K562 (cell line): ENCODE measurements around the gene MOB3B.

ENCODE experiments used
- HNRNPUL1 ChIP-seq: fragments of 200-400 bp; formaldehyde crosslinking; IDR thresholded peaks from 2 replicates; pipeline ENCODE4 v1.6.1; 2017; ENCODE audit warnings: low read length
- ZBTB17 ChIP-seq: fragments of 450-650 bp; formaldehyde crosslinking; IDR thresholded peaks from 2 replicates; pipeline ENCODE4 v1.4.0; 2020; ENCODE audit warnings: mild to moderate bottlenecking
- ZNF24 ChIP-seq: fragments of 450-650 bp; IDR thresholded peaks from 2 replicates; pipeline ENCODE4 v1.6.1; 2016
- ZNF384 ChIP-seq: IDR thresholded peaks from 2 replicates; pipeline ENCODE4 v1.6.1; 2012; ENCODE audit warnings: low read depth, low read length, improper control_type of control experiment
- TF ChIP-seq, protein P1 (sequence below): fragments of 450-650 bp; IDR thresholded peaks from 2 replicates; pipeline ENCODE4 v1.6.1; 2016; ENCODE audit warnings: low read depth

DNA sequence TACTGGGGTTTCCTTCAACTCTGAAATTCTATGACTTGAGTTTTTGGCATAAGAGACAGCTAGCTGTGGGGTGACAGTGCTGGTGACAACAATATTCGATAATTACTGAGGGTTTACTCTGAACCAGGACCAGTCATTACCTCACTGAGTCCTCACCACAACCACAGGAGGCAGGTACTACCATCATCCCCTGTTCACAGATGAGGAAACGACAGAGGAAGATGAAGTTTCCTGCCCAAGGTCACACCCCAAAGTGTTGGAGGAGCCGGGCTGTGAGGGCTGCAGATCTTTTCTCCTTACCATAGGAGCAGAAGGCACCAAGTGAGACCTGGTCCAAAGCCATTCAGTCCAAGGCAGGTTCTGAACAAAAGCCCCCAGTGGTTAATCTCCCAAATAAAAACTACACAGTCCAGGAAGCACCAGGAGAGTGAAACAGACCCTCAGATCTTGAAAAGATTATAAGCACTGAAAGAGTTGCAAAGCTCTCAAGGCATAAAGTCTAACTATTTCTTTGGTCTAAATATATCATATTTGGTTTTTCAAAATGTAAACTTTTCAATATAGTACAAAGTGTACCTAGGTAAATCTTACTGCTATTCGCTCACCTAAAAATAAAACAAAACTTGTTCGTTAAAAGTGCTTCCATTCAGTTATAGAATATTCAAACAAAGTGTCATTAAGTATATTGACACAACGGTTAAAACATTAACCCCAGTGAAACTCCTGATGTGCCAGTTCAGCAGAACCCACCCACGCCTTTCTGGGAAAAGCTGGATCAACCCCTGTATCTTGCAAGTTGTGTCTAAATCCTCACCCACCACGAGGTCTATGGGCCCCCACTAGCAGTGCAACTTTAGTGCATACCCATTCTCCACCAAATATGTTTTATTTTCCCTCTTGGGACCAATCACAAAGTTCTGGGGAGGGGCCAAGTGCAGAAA, 150.0 kb downstream of the MOB3B start:
- TF ChIP-seq ZBTB17 (CRISPR knock-in tag) (no peak), ZNF384 (no peak), ZNF24 (no peak), HNRNPUL1 (no peak)
- TF ChIP-seq, protein P1, sequence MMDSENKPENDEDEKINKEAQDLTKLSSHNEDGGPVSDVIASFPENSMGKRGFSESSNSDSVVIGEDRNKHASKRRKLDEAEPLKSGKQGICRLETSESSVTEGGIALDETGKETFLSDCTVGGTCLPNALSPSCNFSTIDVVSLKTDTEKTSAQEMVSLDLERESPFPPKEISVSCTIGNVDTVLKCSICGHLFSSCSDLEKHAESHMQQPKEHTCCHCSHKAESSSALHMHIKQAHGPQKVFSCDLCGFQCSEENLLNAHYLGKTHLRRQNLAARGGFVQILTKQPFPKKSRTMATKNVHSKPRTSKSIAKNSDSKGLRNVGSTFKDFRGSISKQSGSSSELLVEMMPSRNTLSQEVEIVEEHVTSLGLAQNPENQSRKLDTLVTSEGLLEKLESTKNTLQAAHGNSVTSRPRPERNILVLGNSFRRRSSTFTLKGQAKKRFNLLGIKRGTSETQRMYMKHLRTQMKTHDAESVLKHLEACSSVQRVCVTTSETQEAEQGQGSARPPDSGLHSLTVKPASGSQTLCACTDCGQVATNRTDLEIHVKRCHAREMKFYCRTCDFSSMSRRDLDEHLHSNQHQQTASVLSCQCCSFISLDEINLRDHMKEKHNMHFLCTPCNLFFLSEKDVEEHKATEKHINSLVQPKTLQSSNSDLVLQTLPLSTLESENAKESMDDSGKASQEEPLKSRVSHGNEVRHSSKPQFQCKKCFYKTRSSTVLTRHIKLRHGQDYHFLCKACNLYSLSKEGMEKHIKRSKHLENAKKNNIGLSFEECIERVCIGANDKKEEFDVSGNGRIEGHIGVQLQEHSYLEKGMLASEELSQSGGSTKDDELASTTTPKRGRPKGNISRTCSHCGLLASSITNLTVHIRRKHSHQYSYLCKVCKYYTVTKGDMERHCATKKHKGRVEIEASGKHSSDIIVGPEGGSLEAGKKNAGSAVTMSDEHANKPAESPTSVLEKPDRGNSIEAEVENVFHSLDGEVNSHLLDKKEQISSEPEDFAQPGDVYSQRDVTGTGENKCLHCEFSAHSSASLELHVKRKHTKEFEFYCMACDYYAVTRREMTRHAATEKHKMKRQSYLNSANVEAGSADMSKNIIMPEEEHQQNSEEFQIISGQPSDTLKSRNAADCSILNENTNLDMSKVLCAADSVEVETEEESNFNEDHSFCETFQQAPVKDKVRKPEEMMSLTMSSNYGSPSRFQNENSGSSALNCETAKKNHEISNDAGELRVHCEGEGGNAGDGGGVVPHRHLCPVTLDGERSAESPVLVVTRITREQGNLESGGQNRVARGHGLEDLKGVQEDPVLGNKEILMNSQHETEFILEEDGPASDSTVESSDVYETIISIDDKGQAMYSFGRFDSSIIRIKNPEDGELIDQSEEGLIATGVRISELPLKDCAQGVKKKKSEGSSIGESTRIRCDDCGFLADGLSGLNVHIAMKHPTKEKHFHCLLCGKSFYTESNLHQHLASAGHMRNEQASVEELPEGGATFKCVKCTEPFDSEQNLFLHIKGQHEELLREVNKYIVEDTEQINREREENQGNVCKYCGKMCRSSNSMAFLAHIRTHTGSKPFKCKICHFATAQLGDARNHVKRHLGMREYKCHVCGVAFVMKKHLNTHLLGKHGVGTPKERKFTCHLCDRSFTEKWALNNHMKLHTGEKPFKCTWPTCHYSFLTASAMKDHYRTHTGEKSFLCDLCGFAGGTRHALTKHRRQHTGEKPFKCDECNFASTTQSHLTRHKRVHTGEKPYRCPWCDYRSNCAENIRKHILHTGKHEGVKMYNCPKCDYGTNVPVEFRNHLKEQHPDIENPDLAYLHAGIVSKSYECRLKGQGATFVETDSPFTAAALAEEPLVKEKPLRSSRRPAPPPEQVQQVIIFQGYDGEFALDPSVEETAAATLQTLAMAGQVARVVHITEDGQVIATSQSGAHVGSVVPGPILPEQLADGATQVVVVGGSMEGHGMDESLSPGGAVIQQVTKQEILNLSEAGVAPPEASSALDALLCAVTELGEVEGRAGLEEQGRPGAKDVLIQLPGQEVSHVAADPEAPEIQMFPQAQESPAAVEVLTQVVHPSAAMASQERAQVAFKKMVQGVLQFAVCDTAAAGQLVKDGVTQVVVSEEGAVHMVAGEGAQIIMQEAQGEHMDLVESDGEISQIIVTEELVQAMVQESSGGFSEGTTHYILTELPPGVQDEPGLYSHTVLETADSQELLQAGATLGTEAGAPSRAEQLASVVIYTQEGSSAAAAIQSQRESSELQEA, result no peak
